Rectal smooth muscle tissue (tissue), 1 donor: Measurements from ENCODE around the gene PPFIA1.
"Not testable (repeated sequence)": the region's sequence is repeated elsewhere in the genome, so short reads cannot be mapped to it uniquely, and the experiment has no call there.

ENCODE experiments used
- H3K27ac ChIP-seq: one replicate; pipeline ENCODE4 v1.7.0; 2013; ENCODE audit warnings: low read depth, low read length, inconsistent platforms
- H3K27me3 ChIP-seq: one replicate; pipeline ENCODE4 v1.7.0; 2013; ENCODE audit warnings: low read length; ENCODE audit not compliant: control insufficient read depth, insufficient read depth
- H3K36me3 ChIP-seq: one replicate; pipeline ENCODE4 v1.7.0; 2013; ENCODE audit warnings: low read length; ENCODE audit not compliant: control insufficient read depth, insufficient read depth
- H3K4me1 ChIP-seq: one replicate; pipeline ENCODE4 v1.7.0; 2013; ENCODE audit warnings: low read length; ENCODE audit not compliant: control insufficient read depth, insufficient read depth
- H3K4me3 ChIP-seq: one replicate; pipeline ENCODE4 v1.7.0; 2013; ENCODE audit warnings: low read length
- H3K9ac ChIP-seq: one replicate; pipeline ENCODE4 v1.7.0; 2013; ENCODE audit warnings: low read length

Gene PPFIA1

GRCh38 chr11:70241709-70242108 lies 28.8 kb upstream of the PPFIA1 start:
- no peak overlapping the region for H3K27ac ChIP-seq
- no peaks in the 10 kb centered on the region for H3K36me3 ChIP-seq

GRCh38 chr11:70242885-70243284 lies 27.6 kb upstream of the PPFIA1 start:
- no peak overlapping the region for H3K9ac ChIP-seq
- no peak overlapping the region for H3K4me3 ChIP-seq
- peaks cover 4% of the 10 kb centered on the region for H3K27me3 ChIP-seq
- H3K27ac ChIP-seq: no peak overlapping the region
- H3K36me3 ChIP-seq: no peaks in the 10 kb centered on the region
- no peaks in the 10 kb centered on the region for H3K4me1 ChIP-seq

More at GRCh38 chr11:70241709-70242108, 28.8 kb upstream of the PPFIA1 start:
- Histone ChIP-seq H3K9ac (no peak overlapping the region), H3K4me3 (no peak overlapping the region), H3K4me1 (no peaks in the 10 kb centered on the region), H3K27me3 (peaks cover 4% of the 10 kb centered on the region)

GRCh38 chr11:70243912-70244652 lies 26.4 kb upstream of the PPFIA1 start:
- Histone ChIP-seq H3K4me1 (no peaks in the 10 kb centered on the region), H3K36me3 (no peaks in the 10 kb centered on the region), H3K27me3 (peaks cover 4% of the 10 kb centered on the region), H3K9ac (no peak overlapping the region), H3K27ac (no peak overlapping the region), H3K4me3 (no peak overlapping the region)

GRCh38 chr11:70244698-70245097 lies 25.8 kb upstream of the PPFIA1 start:
- H3K27ac ChIP-seq: no peak overlapping the region
- no peaks in the 10 kb centered on the region for H3K36me3 ChIP-seq
- no peaks in the 10 kb centered on the region for H3K4me1 ChIP-seq
- no peak overlapping the region for H3K9ac ChIP-seq
- H3K27me3 ChIP-seq: peaks cover 4% of the 10 kb centered on the region
- no peak overlapping the region for H3K4me3 ChIP-seq

- Histone ChIP-seq H3K4me1 (no peaks in the 10 kb centered on the region), H3K36me3 (no peaks in the 10 kb centered on the region), H3K27ac (no peak overlapping the region), H3K9ac (no peak overlapping the region), H3K4me3 (no peak overlapping the region), H3K27me3 (no peaks in the 10 kb centered on the region)
Measured at GRCh38 chr11:70246196-70246595, 24.3 kb upstream of the PPFIA1 start.

GRCh38 chr11:70247042-70247709 lies 23.3 kb upstream of the PPFIA1 start:
- H3K4me3 ChIP-seq: no peak overlapping the region
- no peak overlapping the region for H3K27ac ChIP-seq
- no peaks in the 10 kb centered on the region for H3K36me3 ChIP-seq
- no peaks in the 10 kb centered on the region for H3K4me1 ChIP-seq
- no peaks in the 10 kb centered on the region for H3K27me3 ChIP-seq
- no peak overlapping the region for H3K9ac ChIP-seq

- Histone ChIP-seq H3K36me3 (no peaks in the 10 kb centered on the region), H3K27me3 (no peaks in the 10 kb centered on the region), H3K4me1 (no peaks in the 10 kb centered on the region), H3K27ac (no peak overlapping the region), H3K4me3 (no peak overlapping the region), H3K9ac (no peak overlapping the region)
Measured at GRCh38 chr11:70247710-70248072, 22.8 kb upstream of the PPFIA1 start.

- no peak overlapping the region for H3K4me3 ChIP-seq
- H3K27me3 ChIP-seq: peaks cover 2% of the 10 kb centered on the region
- no peaks in the 10 kb centered on the region for H3K36me3 ChIP-seq
- no peaks in the 10 kb centered on the region for H3K4me1 ChIP-seq
- H3K9ac ChIP-seq: no peak overlapping the region
- no peak overlapping the region for H3K27ac ChIP-seq
Measured at GRCh38 chr11:70250876-70251658, 19.4 kb upstream of the PPFIA1 start.

- H3K4me3 ChIP-seq: no peak overlapping the region
- no peak overlapping the region for H3K9ac ChIP-seq
- H3K36me3 ChIP-seq: no peaks in the 10 kb centered on the region
- no peak overlapping the region for H3K27ac ChIP-seq
- no peaks in the 10 kb centered on the region for H3K4me1 ChIP-seq
- peaks cover 2% of the 10 kb centered on the region for H3K27me3 ChIP-seq
Measured at GRCh38 chr11:70251659-70252321, 18.7 kb upstream of the PPFIA1 start.

GRCh38 chr11:70252844-70253243 lies 17.6 kb upstream of the PPFIA1 start:
- Histone ChIP-seq H3K4me1 (no peaks in the 10 kb centered on the region), H3K9ac (no peak overlapping the region), H3K36me3 (no peaks in the 10 kb centered on the region), H3K27me3 (peaks cover 2% of the 10 kb centered on the region), H3K27ac (no peak overlapping the region), H3K4me3 (no peak overlapping the region)

GRCh38 chr11:70255477-70256116 lies 14.9 kb upstream of the PPFIA1 start:
- no peak overlapping the region for H3K27ac ChIP-seq
- no peaks in the 10 kb centered on the region for H3K4me1 ChIP-seq
- H3K36me3 ChIP-seq: no peaks in the 10 kb centered on the region
- H3K27me3 ChIP-seq: peaks cover 2% of the 10 kb centered on the region
- H3K4me3 ChIP-seq: no peak overlapping the region
- no peak overlapping the region for H3K9ac ChIP-seq

- H3K36me3 ChIP-seq, H3K4me3 ChIP-seq, H3K9ac ChIP-seq, H3K4me1 ChIP-seq, H3K27ac ChIP-seq, H3K27me3 ChIP-seq: not testable (repeated sequence)
Measured at GRCh38 chr11:70259077-70259476, 11.4 kb upstream of the PPFIA1 start.
